Measurements from ENCODE around the gene RTN4IP1.

RTN4IP1 gene

DNA sequence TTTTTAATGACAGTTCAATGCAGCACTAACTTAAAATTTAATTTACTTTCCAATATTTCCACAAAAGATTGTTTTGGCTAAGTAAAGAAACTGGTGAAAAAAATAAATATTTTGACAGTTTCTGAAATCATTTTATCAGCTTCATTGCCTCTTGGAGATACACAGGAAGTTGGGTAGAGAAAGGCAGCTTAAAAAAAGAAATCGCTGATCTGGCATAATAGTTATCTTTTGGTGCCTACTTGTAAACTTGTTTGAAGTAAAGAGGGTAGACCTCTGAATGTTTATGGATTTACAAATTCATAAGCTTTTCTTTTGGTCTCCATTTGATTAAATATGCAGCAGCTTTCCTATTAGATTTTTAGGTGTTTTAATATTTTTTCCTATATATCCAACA, 103.4 kb downstream of the RTN4IP1 start:
- H3K4me3 Mint-ChIP-seq = no peak overlapping the region
- no peaks in the 10 kb centered on the region for H3K36me3 Mint-ChIP-seq (ENCODE audit: low read depth)
- no peaks in the 10 kb centered on the region for H3K4me1 Mint-ChIP-seq
- H3K27me3 Mint-ChIP-seq (ENCODE audit: low read depth) = peaks cover 11% of the 10 kb centered on the region
- H3K9me3 Mint-ChIP-seq = no peaks in the 10 kb centered on the region
- no peak overlapping the region for H3K27ac Mint-ChIP-seq
- TF ChIP-seq, protein P1, sequence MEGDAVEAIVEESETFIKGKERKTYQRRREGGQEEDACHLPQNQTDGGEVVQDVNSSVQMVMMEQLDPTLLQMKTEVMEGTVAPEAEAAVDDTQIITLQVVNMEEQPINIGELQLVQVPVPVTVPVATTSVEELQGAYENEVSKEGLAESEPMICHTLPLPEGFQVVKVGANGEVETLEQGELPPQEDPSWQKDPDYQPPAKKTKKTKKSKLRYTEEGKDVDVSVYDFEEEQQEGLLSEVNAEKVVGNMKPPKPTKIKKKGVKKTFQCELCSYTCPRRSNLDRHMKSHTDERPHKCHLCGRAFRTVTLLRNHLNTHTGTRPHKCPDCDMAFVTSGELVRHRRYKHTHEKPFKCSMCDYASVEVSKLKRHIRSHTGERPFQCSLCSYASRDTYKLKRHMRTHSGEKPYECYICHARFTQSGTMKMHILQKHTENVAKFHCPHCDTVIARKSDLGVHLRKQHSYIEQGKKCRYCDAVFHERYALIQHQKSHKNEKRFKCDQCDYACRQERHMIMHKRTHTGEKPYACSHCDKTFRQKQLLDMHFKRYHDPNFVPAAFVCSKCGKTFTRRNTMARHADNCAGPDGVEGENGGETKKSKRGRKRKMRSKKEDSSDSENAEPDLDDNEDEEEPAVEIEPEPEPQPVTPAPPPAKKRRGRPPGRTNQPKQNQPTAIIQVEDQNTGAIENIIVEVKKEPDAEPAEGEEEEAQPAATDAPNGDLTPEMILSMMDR (IDR thresholded peaks at IDR 0.05; ENCODE audit: unreplicated experiment in 3 of 3) = no peak

DNA sequence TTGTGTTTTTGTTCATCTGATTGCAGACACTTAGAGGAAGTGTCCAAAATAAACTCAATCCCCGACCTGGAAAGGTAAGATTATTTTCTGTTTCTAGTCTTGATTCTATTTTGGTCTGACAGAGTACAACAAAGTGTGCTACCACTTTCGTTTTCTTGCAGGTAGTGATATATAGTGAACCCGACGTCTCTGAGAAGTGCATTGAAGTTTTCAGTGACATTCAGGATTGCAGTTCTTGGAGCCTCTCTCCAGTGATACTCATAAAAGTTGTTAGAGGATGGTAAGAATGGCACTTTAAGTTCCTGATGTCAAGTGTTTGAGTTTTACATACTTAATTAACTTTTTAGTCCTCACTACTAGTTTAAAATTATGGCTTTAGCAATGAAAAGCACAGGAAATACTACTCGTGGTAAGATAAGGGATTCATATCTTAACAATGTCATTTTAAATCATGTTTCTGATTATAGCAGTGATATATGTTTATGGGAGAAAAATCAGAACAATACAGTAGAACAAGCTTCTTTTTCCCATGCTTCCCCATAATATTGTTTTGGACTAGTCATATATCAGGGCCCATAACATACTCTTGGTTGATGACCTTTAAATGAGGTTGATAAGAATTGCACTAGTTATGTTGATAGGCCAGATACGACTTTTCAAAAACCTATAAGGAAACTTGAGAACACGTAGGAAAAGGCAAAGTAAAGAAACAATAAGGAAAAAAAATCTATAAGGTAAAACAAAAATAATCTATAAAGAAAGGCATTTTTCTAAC, 104.0 kb downstream of the RTN4IP1 start:
- Mint-ChIP-seq H3K36me3 (ENCODE audit: low read depth) (no peaks in the 10 kb centered on the region), H3K9me3 (no peaks in the 10 kb centered on the region)
- TF ChIP-seq, protein P1 (IDR thresholded peaks at IDR 0.05; ENCODE audit: unreplicated experiment in 3 of 3) = no peak

DNA sequence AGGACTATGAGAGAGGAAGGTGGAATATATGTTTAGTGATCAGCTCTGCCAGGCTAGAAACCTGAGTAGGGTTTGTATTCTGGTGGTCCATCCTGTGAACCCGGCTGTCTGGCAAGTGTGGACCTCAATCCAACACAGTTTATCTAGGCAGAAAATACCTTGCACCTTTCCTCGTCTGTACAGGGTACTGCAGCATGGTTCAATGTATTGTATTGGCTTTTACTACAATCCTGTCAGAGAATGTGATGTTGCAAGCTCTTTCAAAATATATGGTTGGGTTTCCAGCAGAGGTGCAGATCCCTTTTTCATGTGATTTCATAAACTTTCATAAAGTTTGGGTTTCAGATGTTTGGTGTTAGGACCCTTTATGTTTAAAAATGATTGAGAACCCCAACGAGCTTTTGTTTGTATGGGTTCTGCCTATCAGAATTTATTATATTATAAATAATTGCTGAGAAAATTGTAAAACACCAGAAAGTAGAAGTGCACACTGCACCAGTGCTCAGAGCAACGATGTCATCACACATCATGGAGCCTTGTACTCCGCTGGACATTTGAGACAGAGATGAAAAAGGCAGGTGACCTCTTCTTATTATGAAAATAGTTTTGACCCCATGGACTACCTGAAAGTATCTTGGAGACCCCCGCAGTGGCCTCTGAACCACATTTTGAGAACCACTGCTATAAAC, 106.6 kb downstream of the RTN4IP1 start:
- Mint-ChIP-seq H3K27ac (no peak overlapping the region), H3K4me1 (no peaks in the 10 kb centered on the region), H3K27me3 (ENCODE audit: low read depth) (peaks cover 26% of the 10 kb centered on the region), H3K36me3 (ENCODE audit: low read depth) (no peaks in the 10 kb centered on the region), H3K4me3 (no peak overlapping the region), H3K9me3 (no peaks in the 10 kb centered on the region)
- TF ChIP-seq, protein P1 (IDR thresholded peaks at IDR 0.05; ENCODE audit: unreplicated experiment in 3 of 3) = no peak

More for the DNA sequence above, 104.0 kb downstream of the RTN4IP1 start:
- no peaks in the 10 kb centered on the region for H3K4me1 Mint-ChIP-seq
- H3K27me3 Mint-ChIP-seq (ENCODE audit: low read depth) = peaks cover 16% of the 10 kb centered on the region
- no peak overlapping the region for H3K4me3 Mint-ChIP-seq
- H3K27ac Mint-ChIP-seq = no peak overlapping the region
